OCI-LY1 (cell line): ENCODE measurements around the gene LAMA4.

Experiments used
- EZH2 ChIP-seq: fragments of 200-600 bp; sonication (generic), shearing (Covaris generic); IDR thresholded peaks from 2 replicates; pipeline ENCODE4 v1.8.0; 2017; ENCODE audit warnings: borderline replicate concordance, mixed run types, mild to moderate bottlenecking, antibody characterized with exemption, low read length, moderate library complexity, mixed read lengths
- TF ChIP-seq, protein P1 (sequence below): fragments of 200-600 bp; sonication (generic), shearing (Covaris generic); IDR thresholded peaks from 2 replicates; pipeline ENCODE4 v1.5.1; 2017; ENCODE audit warnings: mild to moderate bottlenecking, antibody characterized with exemption, low read length, moderate library complexity, mixed read lengths

DNA sequence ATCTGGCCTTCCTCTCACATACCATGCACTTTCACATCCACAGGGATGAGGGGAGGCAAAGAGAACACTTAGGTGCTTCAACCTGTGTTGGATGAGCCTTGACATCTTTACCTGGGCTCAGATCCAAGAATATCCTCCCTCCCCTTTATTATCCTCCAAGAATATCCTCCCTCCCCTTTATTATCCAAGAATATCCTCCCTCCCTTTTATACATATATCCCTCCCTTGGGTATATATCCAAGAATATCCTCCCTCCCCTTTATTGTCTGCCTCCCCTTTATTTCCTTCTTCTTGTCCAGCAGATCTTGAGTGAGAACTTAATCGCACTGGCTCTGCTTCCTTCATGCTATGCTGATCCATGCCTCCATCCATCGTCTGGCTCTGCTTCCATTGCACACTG, 30.3 kb downstream of the LAMA4 start:
- TF ChIP-seq EZH2 = no peak
- TF ChIP-seq, protein P1, sequence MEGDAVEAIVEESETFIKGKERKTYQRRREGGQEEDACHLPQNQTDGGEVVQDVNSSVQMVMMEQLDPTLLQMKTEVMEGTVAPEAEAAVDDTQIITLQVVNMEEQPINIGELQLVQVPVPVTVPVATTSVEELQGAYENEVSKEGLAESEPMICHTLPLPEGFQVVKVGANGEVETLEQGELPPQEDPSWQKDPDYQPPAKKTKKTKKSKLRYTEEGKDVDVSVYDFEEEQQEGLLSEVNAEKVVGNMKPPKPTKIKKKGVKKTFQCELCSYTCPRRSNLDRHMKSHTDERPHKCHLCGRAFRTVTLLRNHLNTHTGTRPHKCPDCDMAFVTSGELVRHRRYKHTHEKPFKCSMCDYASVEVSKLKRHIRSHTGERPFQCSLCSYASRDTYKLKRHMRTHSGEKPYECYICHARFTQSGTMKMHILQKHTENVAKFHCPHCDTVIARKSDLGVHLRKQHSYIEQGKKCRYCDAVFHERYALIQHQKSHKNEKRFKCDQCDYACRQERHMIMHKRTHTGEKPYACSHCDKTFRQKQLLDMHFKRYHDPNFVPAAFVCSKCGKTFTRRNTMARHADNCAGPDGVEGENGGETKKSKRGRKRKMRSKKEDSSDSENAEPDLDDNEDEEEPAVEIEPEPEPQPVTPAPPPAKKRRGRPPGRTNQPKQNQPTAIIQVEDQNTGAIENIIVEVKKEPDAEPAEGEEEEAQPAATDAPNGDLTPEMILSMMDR = no peak
